LoVo (cell line): ENCODE measurements around the gene PCDHGA3.
"Not testable (repeated sequence)": the region's sequence is repeated elsewhere in the genome, so short reads cannot be mapped to it uniquely, and the experiment has no call there.

Source experiments
- DNase-seq: peaks from one replicate; pipeline ENCODE4 v3.0.0-alpha.2; 2016; ENCODE audit warnings: low spot score

The PCDHGA3 gene

GRCh38 chr5:141343242-141343952 is at the start of gene PCDHGA3:
Gene PCDHGA3 (plus strand): TSS chr5:141343829. CDS start chr5:141344034, 205 bp downstream.
- no peak for DNase-seq

GRCh38 chr5:141298376-141298775 is 45.3 kb upstream of the PCDHGA3 start:
- no peak for DNase-seq

GRCh38 chr5:141303756-141304155 is 39.9 kb upstream of the PCDHGA3 start, which contains the start of gene SLC25A2:
Gene SLC25A2 (minus strand): TSS chr5:141304049. CDS start chr5:141303865, 184 bp downstream.
- DNase-seq, result no peak

- no peak for DNase-seq
Observed at GRCh38 chr5:141306630-141307029, 37.0 kb upstream of the PCDHGA3 start.

GRCh38 chr5:141313711-141314110 is 29.9 kb upstream of the PCDHGA3 start:
- DNase-seq, result no peak

GRCh38 chr5:141316963-141317362 is 26.7 kb upstream of the PCDHGA3 start:
- not testable (repeated sequence) for DNase-seq

GRCh38 chr5:141319202-141319601 is 24.4 kb upstream of the PCDHGA3 start:
- DNase-seq, result no peak

- no peak for DNase-seq
Observed at GRCh38 chr5:141319699-141320098, 23.9 kb upstream of the PCDHGA3 start.

GRCh38 chr5:141320225-141321169 is 23.1 kb upstream of the PCDHGA3 start, which contains the start of gene TAF7:
Gene TAF7 (minus strand): TSS chr5:141320784. CDS start chr5:141320044, 740 bp downstream.
- peak; percentile 96 for DNase-seq

GRCh38 chr5:141322261-141322660 is 21.4 kb upstream of the PCDHGA3 start:
- no peak for DNase-seq

GRCh38 chr5:141326088-141326854 is 17.4 kb upstream of the PCDHGA3 start:
- DNase-seq, result no peak

GRCh38 chr5:141328231-141328630 is 15.4 kb upstream of the PCDHGA3 start:
- DNase-seq, result no peak

- peak; percentile 32 for DNase-seq
Observed at GRCh38 chr5:141330299-141331080, 13.1 kb upstream of the PCDHGA3 start, which contains the start of gene PCDHGA1. Gene PCDHGA1 (plus strand): TSS chr5:141330514.

GRCh38 chr5:141332571-141332970 is 11.1 kb upstream of the PCDHGA3 start:
- DNase-seq, result not testable (repeated sequence)

GRCh38 chr5:141338538-141339306 is 4.9 kb upstream of the PCDHGA3 start, which contains the start of gene PCDHGA2:
Gene PCDHGA2 (plus strand): TSS chr5:141338760.
- DNase-seq, result no peak

- not testable (repeated sequence) for DNase-seq
Observed at GRCh38 chr5:141340781-141341354, 2.8 kb upstream of the PCDHGA3 start.

- no peak for DNase-seq
Observed at GRCh38 chr5:141342773-141343172, 856 bp upstream of the PCDHGA3 start.

GRCh38 chr5:141343953-141344463 is 379 bp downstream of the PCDHGA3 start:
- DNase-seq, result no peak

GRCh38 chr5:141345327-141345726 is 1.7 kb downstream of the PCDHGA3 start:
- DNase-seq, result no peak

- DNase-seq, result not testable (repeated sequence)
Observed at GRCh38 chr5:141346017-141346416, 2.4 kb downstream of the PCDHGA3 start.
